Astrocyte of the spinal cord (primary cell): ENCODE results near the gene KIF14.
A peak's percentile ranks its signal among the peaks of the same experiment; 100 is the strongest.

ENCODE experiments used
- DNase-seq: peaks from one replicate; pipeline ENCODE4 v3.0.0; 2011; ENCODE audit warnings: low read depth, low spot score
- H3K4me3 ChIP-seq: 2 replicates; pipeline ENCODE4 v1.5.1; 2011; ENCODE audit warnings: low read depth, mild to moderate bottlenecking, low read length, moderate library complexity
- in situ Hi-C: cut with HindIII; loops from 2 replicates; pipeline ENCODE4 v1.10.0; 2017; ENCODE audit warnings: low sequenced_read_pairs
- TF ChIP-seq, protein P1 (sequence below): IDR thresholded peaks from 2 replicates; pipeline ENCODE4 v1.5.1; 2012; ENCODE audit warnings: low read depth, mild to moderate bottlenecking, low read length, inconsistent platforms

The KIF14 gene

DNA sequence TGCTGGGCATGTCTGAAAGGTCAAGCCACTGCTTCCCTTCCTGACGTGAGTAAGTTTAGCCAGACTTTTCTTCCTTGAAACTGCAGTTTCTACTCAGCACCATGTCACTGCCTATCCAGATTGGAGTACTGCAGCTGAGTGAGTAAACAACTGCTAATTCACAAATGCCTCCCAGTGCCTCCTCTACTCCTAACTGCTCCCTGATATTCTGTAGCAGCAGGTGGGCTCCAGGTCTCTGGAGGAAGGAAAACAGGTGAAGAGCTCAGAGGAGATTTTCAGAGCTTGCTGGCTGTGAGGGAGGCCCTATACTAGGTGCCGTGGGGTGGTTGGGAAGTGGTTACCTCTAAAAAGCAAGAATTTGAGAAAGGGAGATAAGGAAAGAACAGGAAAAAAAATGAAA, 96.5 kb downstream of the KIF14 start:
- TF ChIP-seq, protein P1, sequence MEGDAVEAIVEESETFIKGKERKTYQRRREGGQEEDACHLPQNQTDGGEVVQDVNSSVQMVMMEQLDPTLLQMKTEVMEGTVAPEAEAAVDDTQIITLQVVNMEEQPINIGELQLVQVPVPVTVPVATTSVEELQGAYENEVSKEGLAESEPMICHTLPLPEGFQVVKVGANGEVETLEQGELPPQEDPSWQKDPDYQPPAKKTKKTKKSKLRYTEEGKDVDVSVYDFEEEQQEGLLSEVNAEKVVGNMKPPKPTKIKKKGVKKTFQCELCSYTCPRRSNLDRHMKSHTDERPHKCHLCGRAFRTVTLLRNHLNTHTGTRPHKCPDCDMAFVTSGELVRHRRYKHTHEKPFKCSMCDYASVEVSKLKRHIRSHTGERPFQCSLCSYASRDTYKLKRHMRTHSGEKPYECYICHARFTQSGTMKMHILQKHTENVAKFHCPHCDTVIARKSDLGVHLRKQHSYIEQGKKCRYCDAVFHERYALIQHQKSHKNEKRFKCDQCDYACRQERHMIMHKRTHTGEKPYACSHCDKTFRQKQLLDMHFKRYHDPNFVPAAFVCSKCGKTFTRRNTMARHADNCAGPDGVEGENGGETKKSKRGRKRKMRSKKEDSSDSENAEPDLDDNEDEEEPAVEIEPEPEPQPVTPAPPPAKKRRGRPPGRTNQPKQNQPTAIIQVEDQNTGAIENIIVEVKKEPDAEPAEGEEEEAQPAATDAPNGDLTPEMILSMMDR = no peak
- in situ Hi-C loops = no loop called here
- DNase-seq = no peak
- H3K4me3 ChIP-seq = no peak overlapping the region

DNA sequence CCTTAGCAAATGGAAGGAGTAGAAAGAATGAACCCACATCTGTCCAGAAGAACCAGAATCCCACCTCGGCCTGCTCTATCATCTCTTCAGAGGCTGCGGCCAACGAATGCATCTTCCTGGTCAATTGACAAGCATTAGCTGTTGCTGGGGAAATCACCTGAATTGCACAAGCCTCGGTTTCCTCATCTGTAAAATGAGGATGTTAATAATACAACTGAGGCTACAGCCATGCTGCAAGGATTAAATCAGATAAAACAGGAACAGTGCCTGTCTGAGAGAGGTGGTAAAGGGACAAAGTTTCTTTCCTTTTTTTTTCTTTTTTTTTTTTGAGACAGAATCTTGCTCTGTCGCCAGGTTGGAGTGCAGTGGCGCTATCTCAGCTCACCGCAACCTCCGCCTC, 99.8 kb downstream of the KIF14 start:
- in situ Hi-C loops = no loop called here
- DNase-seq = no peak
- TF ChIP-seq, protein P1 = no peak
- no peak overlapping the region for H3K4me3 ChIP-seq

DNA sequence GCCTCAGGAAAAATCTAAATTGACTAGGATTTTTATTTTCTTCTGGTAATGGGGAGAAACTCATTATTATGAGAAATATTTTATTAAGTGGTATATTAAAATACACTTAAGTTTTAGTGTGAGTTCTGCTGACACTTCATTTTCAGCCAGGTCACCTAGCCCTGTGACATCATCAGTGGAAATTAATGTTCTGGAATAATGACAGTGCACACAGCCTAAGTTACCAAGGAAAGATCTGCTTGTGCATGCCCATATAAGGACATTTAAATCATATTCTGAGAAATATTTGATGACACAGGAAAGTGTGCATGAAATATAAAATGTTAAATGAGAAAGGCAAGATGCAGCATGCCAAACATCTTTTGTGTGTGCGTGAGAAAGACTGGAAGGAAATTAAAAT, 102.0 kb downstream of the KIF14 start:
- no peak overlapping the region for H3K4me3 ChIP-seq
- in situ Hi-C loops = no loop called here
- DNase-seq = no peak
- TF ChIP-seq, protein P1 = no peak

DNA sequence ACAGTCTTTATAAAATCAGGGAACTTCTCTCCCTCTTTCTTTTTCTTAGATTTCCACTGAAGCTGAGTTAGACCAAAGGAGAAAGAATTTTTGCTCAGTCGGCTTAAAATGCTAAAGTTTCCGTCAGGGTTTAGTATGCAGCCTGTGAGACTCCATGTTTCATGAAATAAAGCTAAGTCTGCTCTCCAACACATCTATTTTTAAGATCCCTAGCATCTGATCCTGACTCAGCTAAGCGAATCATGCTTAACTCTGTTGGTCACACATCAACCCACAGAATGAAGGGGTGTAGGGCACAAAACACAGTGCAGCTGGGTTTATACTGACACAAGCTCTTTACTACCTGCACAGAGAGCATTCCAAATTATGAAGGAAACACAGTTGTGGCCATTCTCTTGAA, 108.4 kb downstream of the KIF14 start:
- DNase-seq = peak; percentile 82
- in situ Hi-C loops = no loop called here
- TF ChIP-seq, protein P1 = no peak
- no peak overlapping the region for H3K4me3 ChIP-seq

DNA sequence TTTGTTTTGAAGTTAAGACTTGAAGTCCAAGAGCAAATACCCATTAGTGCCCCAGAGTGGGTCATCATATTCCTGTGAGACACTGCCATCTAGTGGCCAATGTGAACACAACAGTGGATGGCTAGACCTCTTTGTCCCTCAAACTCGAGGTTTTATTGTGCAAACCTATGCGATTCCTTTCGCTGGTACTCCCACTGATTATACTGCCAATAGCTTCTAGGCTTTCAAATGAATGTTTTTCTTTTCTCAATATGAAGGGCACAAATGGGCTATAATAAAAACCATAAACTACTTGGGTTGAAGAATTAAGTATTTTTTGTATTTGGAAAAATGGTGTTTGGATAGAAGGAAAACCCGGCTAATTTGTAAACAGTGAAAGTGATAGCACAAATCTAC, 110.3 kb downstream of the KIF14 start:
- TF ChIP-seq, protein P1 = peak; percentile 84
- in situ Hi-C loops = no loop called here
- H3K4me3 ChIP-seq = no peak overlapping the region
- peak; percentile 86 for DNase-seq

DNA sequence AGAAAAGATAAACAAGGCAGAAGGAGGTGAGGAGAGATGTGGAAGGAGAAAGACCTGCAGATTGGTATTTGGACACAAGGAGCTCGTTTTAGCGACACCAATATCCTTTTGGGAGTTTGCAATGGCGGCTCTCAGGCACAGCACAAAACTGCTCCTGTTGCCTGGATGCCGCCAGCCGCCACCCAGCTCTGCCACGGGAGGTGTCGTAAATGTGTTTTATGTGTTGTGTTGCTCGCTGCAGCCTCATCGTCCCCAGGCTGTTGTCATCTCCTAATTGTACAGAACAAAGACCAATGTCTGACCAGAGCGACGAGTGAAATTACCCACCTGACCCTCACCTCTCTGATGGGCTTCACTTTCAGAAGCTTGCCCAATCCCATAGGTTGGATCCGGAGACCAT, 114.1 kb downstream of the KIF14 start:
- TF ChIP-seq, protein P1 = no peak
- in situ Hi-C loops = no loop called here
- no peak overlapping the region for H3K4me3 ChIP-seq
- DNase-seq = no peak

DNA sequence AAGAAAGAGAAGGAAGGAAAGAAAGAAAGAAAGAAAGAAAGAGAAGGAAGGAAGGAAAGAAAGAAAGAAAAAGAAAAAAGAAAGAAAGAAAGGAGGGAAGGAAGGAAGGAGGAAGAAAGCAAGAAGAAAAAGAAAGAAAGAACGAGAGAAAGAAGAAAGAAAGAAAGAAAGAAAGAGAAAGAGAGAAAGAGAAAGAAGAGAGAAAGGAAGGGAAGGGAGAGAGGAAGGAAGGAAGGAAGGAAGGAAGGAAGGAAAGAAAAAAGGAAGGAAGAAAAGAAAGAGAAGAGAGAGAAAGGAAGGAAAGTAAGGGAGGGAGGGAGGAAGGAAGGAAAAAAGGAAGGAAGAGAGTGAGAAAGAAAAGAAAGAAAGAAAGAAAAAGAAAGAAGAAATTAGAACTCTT, 115.3 kb downstream of the KIF14 start:
- H3K4me3 ChIP-seq = no peak overlapping the region
- in situ Hi-C loops = no loop called here
- no peak for DNase-seq
- TF ChIP-seq, protein P1 = no peak
